Natural killer cell treated with Interleukin-12 subunit alpha and Interleukin-12 subunit beta and Interleukin-15 and Interleukin-18, amount 100 ng/mL, for 72 hours (primary cell): Measurements from ENCODE around the gene ZNF213. TPM values are rescaled to one million over a fixed set of nuclear protein-coding genes. Genes with fewer than 3 reads are reported as not detected.
A peak's percentile ranks its signal among the peaks of the same experiment; 100 is the strongest.

ENCODE experiments used
- ATAC-seq, 2 donors: fragments of 150-1000 bp; cut with Tn5 transposase in 1 of 2; sonication (Bioruptor Pico), chemical (Tn5 transposase) in 1 of 2; 2 replicates each; pipeline ENCODE4 v1.10.0; 2021
- DNase-seq: peaks from one replicate; pipeline ENCODE4 v3.0.0; 2022; ENCODE audit warnings: low spot score
- H3K27ac Mint-ChIP-seq, 2 donors: 1 replicate in 1 of 2; 2 replicates in 1 of 2; pipeline ENCODE4 v1.8.0; 2022; ENCODE audit warnings: mixed read lengths in 2 of 2, mild to moderate bottlenecking in 1 of 2, moderate library complexity in 1 of 2
- H3K27me3 Mint-ChIP-seq, 2 donors: 1 replicate in 1 of 2; 2 replicates in 1 of 2; pipeline ENCODE4 v1.8.0; 2022; ENCODE audit warnings: mixed read lengths in 2 of 2
- H3K36me3 Mint-ChIP-seq: one replicate; pipeline ENCODE4 v1.8.0; 2022; ENCODE audit warnings: mixed read lengths
- H3K4me1 Mint-ChIP-seq, 2 donors: 1 replicate in 1 of 2; 2 replicates in 1 of 2; pipeline ENCODE4 v1.8.0; 2022; ENCODE audit warnings: low read depth in 2 of 2, mixed read lengths in 2 of 2, mild to moderate bottlenecking in 1 of 2
- H3K4me3 Mint-ChIP-seq: one replicate; pipeline ENCODE4 v1.8.0; 2022; ENCODE audit warnings: mixed read lengths
- H3K9me3 Mint-ChIP-seq: 2 replicates; pipeline ENCODE4 v1.8.0; 2022; ENCODE audit warnings: mixed read lengths
- total RNA-seq, 2 donors: library from RNA; stranded (reverse); gene quantifications; one replicate each; pipeline ENCODE4 v1.2.3, GENCODE V29; 2022

ZNF213 gene
- total RNA-seq, 2 donors from 2014 or later = 8.5 to 11.6 TPM

DNA sequence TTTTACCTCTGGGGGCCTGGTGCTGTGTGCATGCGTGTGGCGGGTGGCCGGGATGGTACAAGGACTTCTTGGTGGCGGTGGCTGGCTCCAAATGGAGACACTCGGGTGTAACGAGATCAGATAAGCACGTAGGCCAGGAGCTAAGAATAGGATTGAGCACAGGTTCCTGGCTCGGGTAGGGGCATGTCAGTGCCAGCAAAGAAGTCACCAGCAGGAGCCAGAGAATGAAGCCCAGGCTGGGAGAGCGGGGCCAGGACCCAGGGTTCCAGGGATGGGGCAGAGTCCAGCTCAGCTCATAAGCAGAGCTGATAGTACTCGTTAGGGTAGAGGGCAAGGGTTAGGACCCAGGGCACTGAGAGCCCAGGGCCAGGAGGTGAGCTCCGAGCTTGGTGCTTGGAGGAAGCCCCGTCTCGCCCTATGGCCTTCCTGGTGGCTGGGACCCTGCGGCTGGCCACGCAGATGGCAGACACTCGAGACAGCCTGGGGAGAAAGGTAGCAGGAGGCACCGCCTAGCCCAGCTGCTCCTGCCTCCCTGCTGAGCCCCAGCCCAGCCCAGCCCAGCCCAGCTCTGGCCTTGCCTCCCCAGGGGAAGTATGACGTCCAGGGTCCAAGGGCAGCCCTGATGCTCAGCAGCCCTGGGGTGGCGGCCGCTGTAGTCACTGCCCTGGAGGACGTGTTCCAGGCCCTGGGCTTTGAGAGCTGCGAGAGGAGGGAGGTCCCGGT, 8.9 kb downstream of the ZNF213 start:
- ATAC-seq (no peak), DNase-seq (no peak)
- H3K4me1 Mint-ChIP-seq = peaks cover 3 to 5% of the 10 kb centered on the region in 2 donors
- H3K4me3 Mint-ChIP-seq = no peak overlapping the region
- no peaks in the 10 kb centered on the region for H3K36me3 Mint-ChIP-seq
- H3K27ac Mint-ChIP-seq = no peak overlapping the region
- H3K9me3 Mint-ChIP-seq = no peaks in the 10 kb centered on the region
- no peaks in the 10 kb centered on the region for H3K27me3 Mint-ChIP-seq

DNA sequence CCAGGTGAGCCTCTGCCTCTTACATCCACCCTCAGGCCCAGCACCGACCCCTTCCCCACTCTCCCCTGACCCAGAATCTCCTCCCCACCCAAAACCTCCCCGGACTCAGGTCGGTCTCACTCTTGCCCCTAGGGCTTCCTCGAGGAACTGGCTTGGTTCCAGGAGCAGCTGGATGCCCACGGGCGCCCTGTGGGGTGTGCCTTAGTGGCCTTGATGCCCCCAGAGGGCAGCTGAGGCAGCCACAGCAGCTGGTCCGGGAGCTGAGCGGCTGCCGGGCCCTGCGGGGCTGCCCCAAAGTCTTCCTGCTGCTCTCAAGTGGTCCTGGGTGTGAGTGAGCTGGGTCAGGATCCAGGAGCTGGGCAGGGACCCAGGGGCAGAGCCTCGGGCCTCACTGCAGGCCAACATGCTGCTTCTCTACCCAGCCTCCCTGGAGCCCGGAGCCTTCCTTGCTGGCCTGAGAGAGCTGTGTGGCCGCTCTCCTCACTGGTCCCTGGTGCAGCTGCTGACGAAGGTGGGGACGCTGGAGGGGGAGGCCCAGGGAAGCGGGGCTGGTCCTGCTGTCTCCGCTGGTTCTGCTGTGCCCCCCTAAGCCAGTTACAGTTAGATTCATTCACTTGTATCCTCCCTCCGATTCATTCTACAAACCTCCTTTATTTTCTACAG, 9.6 kb downstream of the ZNF213 start:
- Mint-ChIP-seq H3K4me1 (peaks cover 7 to 8% of the 10 kb centered on the region in 2 donors), H3K36me3 (no peaks in the 10 kb centered on the region), H3K27ac (no peak overlapping the region), H3K9me3 (no peaks in the 10 kb centered on the region), H3K27me3 (no peaks in the 10 kb centered on the region), H3K4me3 (no peak overlapping the region)
- DNase-seq = no peak
- ATAC-seq = no peak

DNA sequence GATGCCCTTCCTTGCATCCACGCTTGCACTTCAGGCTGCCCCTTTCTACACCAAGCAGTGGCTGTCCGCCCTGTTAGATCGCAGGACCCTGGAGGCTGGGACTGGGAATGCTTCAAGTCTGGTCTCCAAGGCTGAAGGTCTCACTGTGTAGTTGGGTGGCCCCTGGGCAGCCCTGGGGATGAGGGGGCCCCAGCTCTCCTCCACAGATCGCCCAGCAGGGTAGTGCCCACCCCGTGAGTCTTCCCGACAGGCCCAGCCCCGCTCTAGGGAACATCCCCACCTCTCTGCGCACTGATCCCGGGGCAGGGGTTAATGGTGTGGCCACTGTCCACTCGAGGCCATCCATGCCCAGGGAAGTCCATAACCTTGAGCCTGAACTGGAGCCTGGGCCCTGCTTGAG, 10.3 kb downstream of the ZNF213 start:
- H3K4me3 Mint-ChIP-seq = no peak overlapping the region

DNA sequence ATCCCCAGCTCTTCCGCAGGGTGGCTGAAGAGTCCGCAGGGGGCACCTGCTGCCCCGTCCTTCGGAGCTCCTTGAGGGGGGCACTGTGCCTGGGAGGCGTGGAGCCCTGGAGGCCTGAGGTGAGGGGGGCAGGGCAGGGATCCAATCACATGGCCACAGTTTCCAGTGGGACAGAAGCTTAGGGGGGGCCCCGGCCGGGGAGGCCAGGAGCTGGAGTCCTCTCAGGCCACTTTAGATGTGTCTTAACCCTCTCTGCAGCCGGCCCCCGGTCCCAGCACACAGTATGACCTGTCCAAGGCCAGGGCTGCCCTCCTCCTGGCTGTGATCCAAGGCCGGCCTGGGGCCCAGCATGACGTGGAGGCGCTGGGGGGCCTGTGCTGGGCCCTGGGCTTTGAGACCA, 10.8 kb downstream of the ZNF213 start:
- no peak overlapping the region for H3K27ac Mint-ChIP-seq
- no peak for ATAC-seq

More for the DNA sequence above, 10.3 kb downstream of the ZNF213 start:
- Mint-ChIP-seq H3K27me3 (no peaks in the 10 kb centered on the region), H3K4me1 (peaks cover 7 to 13% of the 10 kb centered on the region in 2 donors), H3K9me3 (no peaks in the 10 kb centered on the region), H3K36me3 (no peaks in the 10 kb centered on the region), H3K27ac (no peak overlapping the region)
- DNase-seq (no peak), ATAC-seq (no peak)

DNA sequence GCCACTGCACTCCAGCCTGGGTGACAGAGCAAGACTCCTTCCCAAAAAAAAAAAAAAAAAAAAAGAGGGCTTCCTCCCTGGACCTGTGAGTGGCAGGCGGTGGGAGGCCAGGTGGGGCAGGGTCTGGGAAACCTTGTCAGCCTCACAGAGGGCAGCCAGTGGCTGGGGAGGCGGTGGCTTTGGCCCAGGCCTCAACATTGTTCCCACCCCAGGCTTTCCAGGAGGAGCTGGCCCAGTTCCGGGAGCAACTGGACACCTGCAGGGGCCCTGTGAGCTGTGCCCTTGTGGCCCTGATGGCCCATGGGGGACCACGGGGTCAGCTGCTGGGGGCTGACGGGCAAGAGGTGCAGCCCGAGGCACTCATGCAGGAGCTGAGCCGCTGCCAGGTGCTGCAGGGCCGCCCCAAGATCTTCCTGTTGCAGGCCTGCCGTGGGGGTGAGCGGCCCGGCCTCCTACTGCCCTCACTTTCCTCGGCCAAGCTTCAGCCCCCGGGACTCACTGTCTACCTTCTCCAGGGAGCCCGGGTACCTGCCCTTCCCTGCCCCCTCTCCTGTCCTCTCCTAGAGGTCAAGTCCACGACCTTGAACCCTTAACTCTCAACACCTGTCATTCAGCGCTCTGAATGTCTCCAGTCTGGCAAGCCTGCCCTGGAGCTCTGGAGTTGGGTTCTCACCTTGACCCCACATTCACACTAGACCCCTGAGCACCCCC, 12.4 kb downstream of the ZNF213 start:
- no peaks in the 10 kb centered on the region for H3K36me3 Mint-ChIP-seq

More for the DNA sequence above, 10.8 kb downstream of the ZNF213 start:
- Mint-ChIP-seq H3K27me3 (no peaks in the 10 kb centered on the region), H3K4me3 (no peak overlapping the region), H3K4me1 (peaks cover 10 to 15% of the 10 kb centered on the region in 2 donors), H3K36me3 (no peaks in the 10 kb centered on the region), H3K9me3 (no peaks in the 10 kb centered on the region)
- DNase-seq = no peak

DNA sequence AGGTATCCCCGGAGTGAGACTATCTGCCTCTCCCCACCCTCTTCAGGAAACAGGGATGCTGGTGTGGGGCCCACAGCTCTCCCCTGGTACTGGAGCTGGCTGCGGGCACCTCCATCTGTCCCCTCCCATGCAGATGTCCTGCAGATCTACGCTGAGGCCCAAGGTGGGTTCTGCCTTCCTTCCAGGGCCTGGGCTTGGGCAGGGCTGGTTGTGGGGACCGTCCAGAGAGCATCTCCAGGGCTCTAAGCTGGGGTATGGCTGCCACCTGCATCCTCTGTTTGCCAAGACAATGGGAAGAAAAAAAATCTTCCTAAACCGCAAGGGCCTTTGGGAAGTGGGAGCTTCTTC, 12.9 kb downstream of the ZNF213 start:
- Mint-ChIP-seq H3K27ac (no peak overlapping the region), H3K27me3 (no peaks in the 10 kb centered on the region), H3K4me1 (peaks cover 22 to 23% of the 10 kb centered on the region in 2 donors), H3K36me3 (no peaks in the 10 kb centered on the region), H3K9me3 (no peaks in the 10 kb centered on the region), H3K4me3 (no peak overlapping the region)
- ATAC-seq = no peak
- no peak for DNase-seq

More for the DNA sequence above, 12.4 kb downstream of the ZNF213 start:
- Mint-ChIP-seq H3K27me3 (no peaks in the 10 kb centered on the region), H3K4me3 (no peak overlapping the region), H3K4me1 (peaks cover 20 to 22% of the 10 kb centered on the region in 2 donors), H3K9me3 (no peaks in the 10 kb centered on the region), H3K27ac (no peak overlapping the region)
- DNase-seq (no peak), ATAC-seq (no peak)

DNA sequence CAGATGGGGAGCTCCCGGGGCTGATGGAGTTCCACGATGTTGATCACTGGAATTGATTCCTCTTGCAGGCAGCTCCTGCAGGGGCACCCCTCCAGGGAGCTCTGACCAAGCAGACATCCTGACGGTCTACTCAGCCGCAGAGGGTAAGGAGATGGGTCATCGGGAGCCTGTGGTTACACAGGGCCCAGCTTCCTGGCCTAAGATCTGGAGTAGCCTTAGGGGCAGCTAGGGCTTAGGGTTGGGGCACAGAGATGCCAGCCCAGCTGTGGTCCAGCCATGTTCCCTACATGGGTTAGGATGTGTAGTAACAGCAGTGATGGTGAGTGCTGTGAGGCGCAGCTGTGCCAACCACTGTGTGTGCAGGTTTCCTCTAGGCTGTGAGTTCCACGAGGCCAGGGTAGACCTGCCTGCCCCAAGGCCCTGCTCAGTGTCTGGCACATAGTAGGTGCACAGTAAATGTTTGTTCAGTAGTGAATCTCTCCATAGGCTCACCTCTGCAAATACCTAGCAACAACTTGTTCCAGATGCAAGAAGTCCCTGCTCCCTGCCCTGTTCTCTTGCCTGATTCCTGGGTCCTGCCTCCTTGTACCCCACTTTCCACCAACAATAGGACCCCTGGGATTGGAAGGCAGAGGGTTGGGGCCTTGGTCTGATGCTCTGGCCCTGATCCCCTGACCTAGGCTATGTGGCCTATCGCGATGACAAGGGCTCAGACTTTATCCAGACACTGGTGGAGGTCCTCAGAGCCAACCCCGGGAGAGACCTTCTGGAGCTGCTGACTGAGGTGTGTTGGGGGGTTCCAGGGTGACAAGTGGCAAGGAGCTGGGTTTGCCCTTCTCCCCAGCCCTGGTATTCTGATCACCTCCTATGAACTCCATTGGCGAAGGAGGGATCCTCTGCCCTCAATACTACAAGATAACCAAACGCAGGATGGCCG, 13.7 kb downstream of the ZNF213 start:
- DNase-seq (no peak), ATAC-seq (no peak)
- Mint-ChIP-seq H3K4me3 (peak overlapping the region; percentile 88), H3K4me1 (peaks cover 25% of the 10 kb centered on the region in 2 donors), H3K27ac (peak overlapping the region in 1 of 2 donors; percentile 93), H3K27me3 (no peaks in the 10 kb centered on the region), H3K9me3 (no peaks in the 10 kb centered on the region), H3K36me3 (no peaks in the 10 kb centered on the region)

DNA sequence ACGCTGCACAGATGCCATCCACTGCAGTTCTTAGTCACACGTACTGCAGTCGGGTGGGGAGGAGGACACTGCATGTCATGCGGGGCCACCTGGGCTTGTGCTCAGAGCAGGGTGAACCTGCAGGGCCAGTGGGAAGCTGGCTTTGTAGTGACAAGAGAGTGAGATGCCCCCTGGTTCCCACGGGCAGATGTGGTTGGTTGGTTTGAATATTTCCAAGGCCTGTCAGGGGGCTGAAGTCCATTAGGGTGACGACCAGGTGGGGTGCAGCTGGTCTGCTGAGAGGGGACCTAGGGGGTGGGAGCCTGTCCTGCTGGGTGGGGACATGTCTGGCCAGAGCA, 14.3 kb downstream of the ZNF213 start:
- H3K36me3 Mint-ChIP-seq = no peaks in the 10 kb centered on the region
- no peaks in the 10 kb centered on the region for H3K27me3 Mint-ChIP-seq
- peak overlapping the region; percentile 88 for H3K4me3 Mint-ChIP-seq
- ATAC-seq (no peak), DNase-seq (no peak)
- H3K27ac Mint-ChIP-seq = peak overlapping the region in 1 of 2 donors; percentile 93
- H3K4me1 Mint-ChIP-seq = peaks cover 25 to 26% of the 10 kb centered on the region in 2 donors
- H3K9me3 Mint-ChIP-seq = no peaks in the 10 kb centered on the region

DNA sequence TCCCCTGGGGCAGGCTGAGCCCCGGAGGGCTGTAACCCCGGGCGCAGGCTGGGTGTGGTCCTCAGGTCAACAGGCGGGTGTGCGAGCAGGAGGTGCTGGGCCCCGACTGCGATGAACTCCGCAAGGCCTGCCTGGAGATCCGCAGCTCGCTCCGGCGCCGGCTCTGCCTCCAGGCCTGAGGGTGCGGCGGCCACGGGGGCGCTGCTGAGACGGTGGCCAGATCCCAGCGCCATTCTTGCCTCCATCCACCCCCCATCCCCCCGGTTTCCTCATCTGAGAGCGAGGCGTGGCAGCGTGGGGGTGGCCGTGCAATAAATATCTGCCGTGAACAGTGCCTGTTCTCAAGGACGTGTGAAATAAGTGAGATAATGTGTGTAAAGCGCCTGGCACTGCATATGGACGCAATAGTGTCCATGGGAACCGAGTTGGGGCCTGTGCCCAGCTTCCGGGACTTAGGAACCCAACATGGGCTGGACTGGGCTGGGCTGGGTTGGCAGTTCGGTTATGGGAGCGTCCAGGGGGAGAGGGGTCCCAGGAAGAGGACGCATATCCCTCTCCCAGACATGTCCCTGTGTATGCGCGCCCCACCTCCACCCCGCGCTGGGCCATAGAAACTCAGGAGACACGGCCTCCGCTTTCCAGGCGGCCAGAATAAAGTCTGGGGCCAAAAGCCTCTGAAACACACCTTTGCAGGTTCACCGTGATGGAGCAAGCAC, 15.0 kb downstream of the ZNF213 start:
- peak; percentile 25 to 46 for ATAC-seq

DNA sequence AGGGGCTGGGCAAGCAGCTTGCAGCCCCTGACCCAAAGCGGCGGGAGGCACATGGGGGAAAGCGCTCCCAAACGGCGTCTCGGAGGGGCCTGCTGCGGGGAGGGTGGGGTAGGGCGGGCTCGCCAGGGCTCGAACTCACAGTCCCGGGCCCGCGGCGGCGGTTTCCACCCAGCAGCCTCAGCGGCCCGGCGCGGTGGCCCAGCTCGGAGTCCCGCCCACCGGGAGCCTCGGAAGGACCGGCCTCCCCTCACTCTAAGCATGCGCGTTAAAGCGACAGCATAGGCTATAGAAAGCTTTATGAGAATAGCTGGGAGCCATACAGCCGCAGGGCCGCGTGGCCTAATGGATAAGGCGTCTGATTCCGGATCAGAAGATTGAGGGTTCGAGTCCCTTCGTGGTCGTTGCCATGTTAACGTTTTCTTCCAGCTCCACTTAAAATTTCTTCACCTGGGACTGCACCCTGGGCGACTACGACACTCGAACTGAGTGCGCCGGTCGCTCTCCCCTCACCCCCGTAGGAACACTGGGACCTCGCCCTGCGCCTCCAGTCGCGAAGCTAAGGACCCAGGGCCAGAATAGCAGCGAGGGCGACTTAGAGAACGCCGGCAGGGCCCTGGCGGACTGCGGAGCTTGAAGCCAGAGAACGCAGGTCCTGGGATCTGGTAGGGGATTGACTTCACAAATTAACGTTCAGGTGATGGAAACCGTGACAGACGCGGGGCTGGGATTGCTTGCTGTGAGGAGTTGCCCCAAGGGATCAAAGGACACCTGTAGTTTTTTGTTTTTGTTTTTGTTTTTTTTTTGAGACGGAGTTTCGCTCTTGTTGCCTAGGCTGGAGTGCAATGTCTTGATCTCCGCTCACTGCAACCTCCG, 15.8 kb downstream of the ZNF213 start:
- Mint-ChIP-seq H3K4me3 (peak overlapping the region; percentile 88), H3K36me3 (no peaks in the 10 kb centered on the region), H3K27me3 (no peaks in the 10 kb centered on the region), H3K4me1 (peaks cover 25 to 32% of the 10 kb centered on the region in 2 donors), H3K9me3 (no peaks in the 10 kb centered on the region), H3K27ac (peak overlapping the region; percentile 85 to 93)
- ATAC-seq = peak; percentile 88 to 92
- DNase-seq = peak; percentile 96

More for the DNA sequence above, 15.0 kb downstream of the ZNF213 start:
- no peak for DNase-seq
- Mint-ChIP-seq H3K9me3 (no peaks in the 10 kb centered on the region), H3K4me1 (peaks cover 25 to 28% of the 10 kb centered on the region in 2 donors), H3K36me3 (no peaks in the 10 kb centered on the region), H3K27me3 (no peaks in the 10 kb centered on the region), H3K4me3 (peak overlapping the region; percentile 88), H3K27ac (peak overlapping the region; percentile 85 to 93)

DNA sequence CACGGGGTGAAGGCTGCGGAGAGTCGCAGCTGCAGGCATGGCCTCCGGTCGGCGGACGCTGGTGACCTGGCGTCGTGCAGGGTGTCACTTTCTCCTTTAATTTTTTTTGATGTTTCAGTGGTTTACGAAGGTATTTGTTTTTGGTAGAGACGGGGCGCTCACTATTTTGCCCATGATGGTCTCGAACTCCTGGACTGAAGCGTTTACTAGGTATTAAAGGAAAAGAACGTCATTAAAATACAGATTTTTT, 17.1 kb downstream of the ZNF213 start:
- no peak for ATAC-seq
- H3K4me3 Mint-ChIP-seq = peak overlapping the region; percentile 81
- peaks cover 26 to 32% of the 10 kb centered on the region in 2 donors for H3K4me1 Mint-ChIP-seq
- no peaks in the 10 kb centered on the region for H3K27me3 Mint-ChIP-seq
- no peaks in the 10 kb centered on the region for H3K36me3 Mint-ChIP-seq
- peak overlapping the region; percentile 85 to 93 for H3K27ac Mint-ChIP-seq
- no peaks in the 10 kb centered on the region for H3K9me3 Mint-ChIP-seq
- DNase-seq = no peak

DNA sequence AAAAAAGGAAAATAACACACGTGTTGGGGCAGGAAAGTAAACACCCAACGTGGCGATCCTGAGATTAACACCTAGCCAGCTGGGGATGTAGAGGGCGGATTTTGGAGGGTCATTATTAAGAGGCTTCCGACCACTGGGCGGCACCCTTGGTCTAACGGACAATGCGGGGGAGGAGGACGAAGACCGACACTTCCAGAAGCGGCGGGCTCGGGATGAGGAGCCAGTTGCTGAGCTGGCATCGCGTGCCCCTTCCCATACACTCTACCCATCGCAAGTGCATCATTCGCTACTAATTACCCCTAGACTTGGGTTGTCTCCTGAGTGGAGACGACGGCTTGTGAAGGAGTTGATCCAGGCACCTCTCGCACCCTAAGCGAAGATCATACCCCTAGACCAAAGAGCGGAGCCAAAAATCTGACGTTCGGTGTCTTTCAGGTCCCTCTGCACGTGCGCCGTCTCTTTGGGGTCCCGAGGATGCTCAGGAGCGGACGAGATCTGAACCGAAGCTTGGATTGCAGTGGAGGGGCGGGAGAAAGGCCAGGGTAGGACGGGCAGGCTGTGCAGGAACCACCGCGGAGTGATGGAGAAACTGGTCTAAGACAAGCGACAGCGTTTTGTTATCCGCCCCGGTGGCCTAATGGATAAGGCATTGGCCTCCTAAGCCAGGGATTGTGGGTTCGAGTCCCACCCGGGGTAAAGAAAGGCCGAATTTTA, 17.6 kb downstream of the ZNF213 start:
- peak; percentile 88 for DNase-seq
- peak; percentile 22 to 54 for ATAC-seq
- H3K27me3 Mint-ChIP-seq = no peaks in the 10 kb centered on the region
- H3K36me3 Mint-ChIP-seq = no peaks in the 10 kb centered on the region
- H3K4me1 Mint-ChIP-seq = peaks cover 31 to 37% of the 10 kb centered on the region in 2 donors
- peak overlapping the region; percentile 85 to 93 for H3K27ac Mint-ChIP-seq
- H3K9me3 Mint-ChIP-seq = no peaks in the 10 kb centered on the region
- peak overlapping the region; percentile 81 for H3K4me3 Mint-ChIP-seq
